ENCODE measurements around the gene CNTNAP2.

GRCh38 chr7:146670532-146670931, 553.9 kb downstream of the CNTNAP2 start:
- no peak for TF ChIP-seq POLR2AphosphoS5 (IDR thresholded peaks at IDR 0.05; ENCODE audit: low read depth, low read length)
- no peak for TF ChIP-seq POLR2A (IDR thresholded peaks at IDR 0.05; ENCODE audit: low read depth, low read length)
